GM21515 (cell line): ENCODE measurements around the gene RNU5B-1.

Source experiments
- ATAC-seq: cut with Tn5 transposase; IDR thresholded peaks from one replicate; pipeline ENCODE4 v1.9.1; 2021; ENCODE audit not compliant: unreplicated experiment

RNU5B-1 gene

DNA sequence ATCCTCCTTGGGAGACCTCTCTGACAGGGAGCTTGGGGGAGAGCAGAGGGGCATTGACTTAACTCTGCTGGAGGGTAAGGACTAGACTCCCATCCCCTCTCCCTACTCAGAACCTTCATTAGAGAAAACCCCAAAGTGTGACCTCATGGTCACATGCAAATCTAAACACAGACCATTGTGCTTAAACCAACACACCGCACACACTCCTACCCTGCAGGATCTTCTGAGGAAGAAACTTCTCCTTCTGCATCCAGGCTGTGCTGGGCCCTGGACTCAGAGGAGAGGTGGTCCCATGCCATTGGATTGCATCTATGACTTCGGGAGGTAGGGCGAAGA, 17.0 kb upstream of the RNU5B-1 start:
- no peak for ATAC-seq

- ATAC-seq, result no peak
These were observed 15.1 kb upstream of the RNU5B-1 start for GRCh38 chr15:65289261-65289854.

GRCh38 chr15:65290228-65290627, 14.2 kb upstream of the RNU5B-1 start:
- no peak for ATAC-seq

DNA sequence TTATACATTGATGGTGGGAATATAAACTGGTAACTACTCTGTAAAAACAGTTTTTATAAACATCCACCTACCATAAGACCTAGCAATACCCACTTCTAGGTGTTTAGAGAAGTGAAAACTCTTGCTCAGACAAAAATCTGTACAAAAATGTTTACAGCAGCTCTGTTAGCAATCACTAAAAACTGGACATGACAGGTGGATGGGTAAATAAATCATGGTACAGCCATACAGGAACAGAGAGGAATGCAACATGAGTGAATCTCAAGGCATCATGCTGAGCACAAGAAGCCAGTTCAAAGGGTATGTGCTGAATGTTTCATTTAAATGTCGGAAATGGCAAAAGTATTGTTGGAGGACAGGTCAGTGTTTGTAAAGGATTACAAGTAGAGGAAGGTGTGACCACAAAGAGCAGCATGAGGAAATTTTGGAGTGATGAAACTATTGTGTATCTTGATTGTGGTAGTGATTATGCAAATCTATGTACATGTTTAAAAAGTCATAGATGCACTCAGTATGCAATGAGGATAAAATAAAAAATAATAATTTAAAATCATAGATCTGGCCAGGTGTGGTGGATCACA, 11.4 kb upstream of the RNU5B-1 start:
- ATAC-seq, result no peak

- ATAC-seq, result no peak
These were observed 5.7 kb upstream of the RNU5B-1 start for GRCh38 chr15:65298731-65299130.

DNA sequence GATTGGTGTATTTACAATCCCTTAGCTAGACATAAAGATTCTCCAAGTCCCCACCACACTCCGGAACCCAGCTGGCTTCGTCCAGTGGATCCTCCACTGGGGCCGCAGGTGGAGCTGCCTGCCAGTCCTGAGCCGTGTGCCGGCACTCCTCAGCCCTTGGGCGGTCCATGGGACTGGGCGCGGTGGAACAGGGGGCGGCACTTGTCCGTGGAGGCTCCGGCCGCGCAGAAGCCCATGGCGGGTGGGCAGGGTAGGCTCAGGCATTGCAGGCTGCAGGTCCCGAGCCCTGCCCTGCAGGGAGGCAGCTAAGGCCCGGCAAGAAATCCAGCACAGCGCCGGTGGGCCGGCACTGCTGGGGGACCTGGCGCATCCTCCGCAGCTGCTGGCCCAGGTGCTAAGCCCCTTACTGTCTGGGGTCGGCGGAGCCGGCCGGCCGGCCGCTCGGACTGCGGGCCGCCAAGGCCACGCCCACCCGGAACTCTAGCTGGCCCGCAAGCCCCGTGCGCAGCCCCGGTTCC, 3.5 kb upstream of the RNU5B-1 start:
- no peak for ATAC-seq

- no peak for ATAC-seq
These were observed 2.4 kb upstream of the RNU5B-1 start for GRCh38 chr15:65302061-65302460.

- peak; percentile 6 for ATAC-seq
These were observed 643 bp upstream of the RNU5B-1 start for GRCh38 chr15:65303687-65304380.

DNA sequence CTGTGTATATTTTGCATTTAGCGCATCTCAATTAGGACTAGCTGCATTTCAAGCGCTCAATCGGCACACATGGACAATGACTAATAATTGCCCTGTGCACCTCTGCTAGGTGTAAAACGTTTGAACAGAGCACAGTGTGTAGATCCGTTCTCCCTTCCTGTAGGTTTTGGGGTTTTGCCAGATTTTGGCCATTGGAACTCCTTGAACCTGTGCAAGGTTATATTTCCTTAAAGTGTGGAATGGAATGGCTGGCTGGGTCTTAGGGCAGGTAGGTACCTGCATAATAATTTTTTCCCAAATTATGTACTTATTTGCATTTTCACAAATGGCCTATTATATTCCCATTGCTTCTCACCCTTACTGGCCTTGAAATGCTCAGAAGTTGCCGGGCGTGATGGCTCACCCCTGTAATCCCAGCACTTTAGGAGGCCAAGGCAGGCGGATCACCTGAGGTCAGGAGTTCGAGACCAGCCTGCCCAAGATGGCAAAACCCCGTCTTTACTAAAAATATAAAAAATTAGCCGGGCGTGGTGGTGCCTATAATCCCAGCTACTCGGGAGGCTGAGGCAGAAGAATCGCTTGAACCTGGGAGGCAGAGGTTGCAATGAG, 777 bp downstream of the RNU5B-1 start:
- ATAC-seq, result peak; percentile 2

GRCh38 chr15:65305776-65306175, 1.3 kb downstream of the RNU5B-1 start:
- ATAC-seq, result no peak

GRCh38 chr15:65306551-65306950, 2.1 kb downstream of the RNU5B-1 start:
- no peak for ATAC-seq

GRCh38 chr15:65307978-65308377, 3.5 kb downstream of the RNU5B-1 start:
- no peak for ATAC-seq

- ATAC-seq, result no peak
These were observed 5.5 kb downstream of the RNU5B-1 start for GRCh38 chr15:65309882-65310418.

DNA sequence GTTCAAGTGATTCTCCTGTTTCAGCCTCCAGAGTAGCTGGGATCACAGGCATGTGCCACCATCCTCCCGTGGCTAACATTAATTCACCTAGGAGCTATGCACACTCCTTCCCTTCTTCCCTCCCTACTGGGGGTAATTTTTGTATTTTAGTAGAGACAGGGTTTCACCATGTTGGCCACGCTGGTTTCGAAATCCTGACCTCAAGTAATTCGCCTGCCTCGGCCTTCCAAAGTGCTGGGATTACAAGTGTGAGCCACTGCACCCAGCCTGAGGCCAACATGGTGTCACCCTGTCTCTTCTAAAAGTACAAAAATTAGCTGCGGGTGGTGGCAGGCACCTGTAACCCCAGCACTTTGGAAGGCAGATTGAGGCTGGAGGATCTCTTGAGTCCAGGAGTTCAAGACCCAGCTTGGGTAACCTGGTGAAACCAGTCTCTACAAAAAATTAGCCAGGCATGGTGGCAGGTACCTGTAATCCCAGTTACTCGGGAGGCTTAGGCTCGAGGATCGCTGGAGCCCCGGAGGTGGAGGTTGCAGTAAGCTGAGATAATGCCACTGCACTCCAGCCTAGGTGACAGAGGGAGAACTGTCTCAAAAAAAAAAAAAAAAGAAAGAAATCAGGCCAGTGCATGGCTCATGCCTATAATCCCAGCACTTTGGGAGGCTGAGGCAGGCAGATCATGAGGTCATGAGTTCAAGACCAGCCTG, 6.1 kb downstream of the RNU5B-1 start:
- ATAC-seq, result no peak

DNA sequence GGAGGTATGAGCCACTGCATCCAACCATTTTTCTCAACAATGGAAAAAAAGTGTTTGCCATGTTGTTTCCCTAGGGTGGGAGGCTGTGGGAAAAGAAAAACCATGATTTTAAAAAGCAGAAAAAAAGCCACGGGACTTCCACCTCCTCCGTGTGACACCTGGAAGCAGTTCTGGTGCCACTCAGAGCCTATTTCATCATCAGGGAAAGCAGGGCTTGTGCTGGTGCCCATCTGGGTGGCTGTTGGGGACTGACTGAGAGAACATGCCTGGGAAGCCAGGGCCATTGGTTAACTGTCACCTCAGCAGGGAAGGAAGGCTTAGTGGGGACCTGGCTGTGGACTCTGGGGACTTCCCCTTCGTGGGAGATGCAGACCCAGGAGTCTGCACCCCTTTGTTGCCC, 7.3 kb downstream of the RNU5B-1 start:
- ATAC-seq, result no peak

- no peak for ATAC-seq
These were observed 8.0 kb downstream of the RNU5B-1 start for GRCh38 chr15:65312400-65312916.

DNA sequence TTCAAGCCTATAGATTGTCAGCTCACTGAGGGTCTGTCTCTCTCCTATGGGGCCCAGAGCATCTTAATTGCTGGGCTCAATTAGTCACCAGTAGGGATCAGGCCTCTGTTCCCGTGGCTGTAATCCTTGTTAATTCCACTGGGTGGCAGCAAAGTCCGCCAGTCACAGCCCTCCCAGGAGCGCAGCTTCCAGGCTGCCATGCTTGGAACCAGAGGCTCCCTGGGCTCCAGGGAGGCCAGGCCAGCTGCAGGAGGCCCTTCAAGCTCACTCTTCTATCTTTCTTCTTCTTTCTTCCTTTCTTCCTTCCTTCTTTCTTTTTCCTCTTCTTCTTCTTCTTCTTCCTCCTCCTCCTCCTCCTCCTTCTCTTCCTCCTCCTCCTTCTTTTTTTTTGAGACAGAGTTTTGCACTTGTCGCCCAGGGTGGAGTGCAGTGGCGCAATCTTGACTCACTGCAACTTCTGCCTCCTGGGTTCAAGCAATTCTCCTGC, 14.4 kb downstream of the RNU5B-1 start:
- peak; percentile 56 for ATAC-seq

- ATAC-seq, result no peak
These were observed 18.6 kb downstream of the RNU5B-1 start for GRCh38 chr15:65323071-65323511.

DNA sequence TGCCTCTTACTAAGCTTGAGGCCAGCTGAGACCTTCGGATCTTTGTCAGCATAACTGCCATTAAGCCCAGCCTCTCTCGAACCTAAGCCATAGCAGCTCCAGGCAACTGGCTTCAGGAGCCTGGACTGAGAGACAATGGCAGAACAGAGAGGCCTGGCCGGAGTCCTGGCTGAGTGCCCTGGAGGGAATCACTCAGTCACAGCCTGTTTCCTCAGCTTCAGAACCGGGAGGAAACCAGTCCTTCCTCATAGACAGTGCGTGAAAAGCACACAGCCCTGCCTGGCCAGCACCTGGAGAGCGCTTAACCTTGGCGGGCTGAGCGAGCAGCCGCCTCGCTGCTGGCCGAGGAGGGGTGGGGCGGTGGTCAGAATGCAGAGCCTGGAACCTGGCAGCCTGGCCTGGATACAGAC, 21.6 kb downstream of the RNU5B-1 start:
- no peak for ATAC-seq

GRCh38 chr15:65326818-65327217, 22.3 kb downstream of the RNU5B-1 start:
- no peak for ATAC-seq
